MCF 10A (cell line): ENCODE data around the gene CMPK2. TPM values are rescaled to one million over a fixed set of nuclear protein-coding genes. Genes with fewer than 3 reads are reported as not detected.

Experiments used
- BruUV-seq: library from RNA; stranded (reverse); fragments of 400-500 nt; replicated peaks from 2 replicates; lab custom pipeline; 2021; lab: Mats Ljungman, UMichigan
- CTCF ChIA-PET: fragments of 300-600 bp; sonication (Branson Sonifier 250); formaldehyde crosslinking; extraction: SDS; loops from one replicate; lab custom pipeline; 2021; ENCODE audit warnings: antibody characterized with exemption, inconsistent platforms; lab: Yijun Ruan, JAX
- POLR2A ChIA-PET: fragments of 300-600, 350-650 bp; sonication (Branson Sonifier 250); formaldehyde crosslinking; extraction: SDS; loops from one replicate; lab custom pipeline; 2020; ENCODE audit warnings: antibody characterized with exemption, inconsistent platforms; lab: Yijun Ruan, JAX
- DNase-seq: peaks from one replicate; pipeline ENCODE4 v3.0.0-alpha.2; 2018; ENCODE audit not compliant: unreplicated experiment
- H3K27ac Mint-ChIP-seq: one replicate; pipeline ENCODE4 v1.8.0; 2022; ENCODE audit warnings: mild to moderate bottlenecking, low read depth, mixed read lengths; ENCODE audit not compliant: unreplicated experiment
- H3K27me3 Mint-ChIP-seq: one replicate; pipeline ENCODE4 v1.8.0; 2022; ENCODE audit warnings: mixed read lengths; ENCODE audit not compliant: insufficient read depth, unreplicated experiment
- H3K36me3 Mint-ChIP-seq: one replicate; pipeline ENCODE4 v1.8.0; 2022; ENCODE audit warnings: mild to moderate bottlenecking, moderate library complexity, mixed read lengths; ENCODE audit not compliant: insufficient read depth, unreplicated experiment
- H3K4me1 Mint-ChIP-seq: one replicate; pipeline ENCODE4 v1.8.0; 2022; ENCODE audit warnings: mixed read lengths; ENCODE audit not compliant: insufficient read depth, unreplicated experiment
- H3K4me3 Mint-ChIP-seq: one replicate; pipeline ENCODE4 v1.8.0; 2022; ENCODE audit warnings: mild to moderate bottlenecking, moderate library complexity, mixed read lengths; ENCODE audit not compliant: unreplicated experiment
- H3K9me3 Mint-ChIP-seq: one replicate; pipeline ENCODE4 v1.8.0; 2022; ENCODE audit warnings: mixed read lengths; ENCODE audit not compliant: unreplicated experiment
- intact Hi-C: fragments of 100-400 bp; cut with micrococcal nuclease; formaldehyde crosslinking; loops from 2 replicates; pipeline ENCODE4 v1.14.1; 2022
- total RNA-seq: library from RNA; stranded (reverse); gene quantifications from 2 replicates; pipeline ENCODE4 v1.2.3, GENCODE V29; 2022
- TF ChIP-seq, protein P1 (sequence below): fragments of 200-600 bp; IDR thresholded peaks from one replicate; pipeline ENCODE4 v1.8.0; 2022; ENCODE audit warnings: antibody characterized with exemption, mild to moderate bottlenecking; ENCODE audit not compliant: unreplicated experiment

Gene CMPK2
- total RNA-seq, 1 experiment from 2014 or later: 0.40 TPM

GRCh38 chr2:6855860-6856547 lies 9.7 kb downstream of the CMPK2 start:
- intact Hi-C loops: no loop called here
- no peaks in the 10 kb centered on the region for H3K27me3 Mint-ChIP-seq
- H3K9me3 Mint-ChIP-seq: peaks cover 21% of the 10 kb centered on the region
- peaks cover 6% of the 10 kb centered on the region for H3K36me3 Mint-ChIP-seq
- peaks cover 7% of the 10 kb centered on the region for H3K4me1 Mint-ChIP-seq
- H3K27ac Mint-ChIP-seq: no peak overlapping the region
- peak; percentile 50 for DNase-seq
- CTCF ChIA-PET: interaction anchor here (0.7 to 0.9 kb wide), 3 partner anchors 10 to 188 kb away, joined by 3 to 4 read pairs (median 4); partner anchors contain the start of gene CMPK2
- no peak overlapping the region for H3K4me3 Mint-ChIP-seq
- no TSS peak for BruUV-seq
- POLR2A ChIA-PET: no interaction called here
- TF ChIP-seq, protein P1, sequence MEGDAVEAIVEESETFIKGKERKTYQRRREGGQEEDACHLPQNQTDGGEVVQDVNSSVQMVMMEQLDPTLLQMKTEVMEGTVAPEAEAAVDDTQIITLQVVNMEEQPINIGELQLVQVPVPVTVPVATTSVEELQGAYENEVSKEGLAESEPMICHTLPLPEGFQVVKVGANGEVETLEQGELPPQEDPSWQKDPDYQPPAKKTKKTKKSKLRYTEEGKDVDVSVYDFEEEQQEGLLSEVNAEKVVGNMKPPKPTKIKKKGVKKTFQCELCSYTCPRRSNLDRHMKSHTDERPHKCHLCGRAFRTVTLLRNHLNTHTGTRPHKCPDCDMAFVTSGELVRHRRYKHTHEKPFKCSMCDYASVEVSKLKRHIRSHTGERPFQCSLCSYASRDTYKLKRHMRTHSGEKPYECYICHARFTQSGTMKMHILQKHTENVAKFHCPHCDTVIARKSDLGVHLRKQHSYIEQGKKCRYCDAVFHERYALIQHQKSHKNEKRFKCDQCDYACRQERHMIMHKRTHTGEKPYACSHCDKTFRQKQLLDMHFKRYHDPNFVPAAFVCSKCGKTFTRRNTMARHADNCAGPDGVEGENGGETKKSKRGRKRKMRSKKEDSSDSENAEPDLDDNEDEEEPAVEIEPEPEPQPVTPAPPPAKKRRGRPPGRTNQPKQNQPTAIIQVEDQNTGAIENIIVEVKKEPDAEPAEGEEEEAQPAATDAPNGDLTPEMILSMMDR: no peak

DNA sequence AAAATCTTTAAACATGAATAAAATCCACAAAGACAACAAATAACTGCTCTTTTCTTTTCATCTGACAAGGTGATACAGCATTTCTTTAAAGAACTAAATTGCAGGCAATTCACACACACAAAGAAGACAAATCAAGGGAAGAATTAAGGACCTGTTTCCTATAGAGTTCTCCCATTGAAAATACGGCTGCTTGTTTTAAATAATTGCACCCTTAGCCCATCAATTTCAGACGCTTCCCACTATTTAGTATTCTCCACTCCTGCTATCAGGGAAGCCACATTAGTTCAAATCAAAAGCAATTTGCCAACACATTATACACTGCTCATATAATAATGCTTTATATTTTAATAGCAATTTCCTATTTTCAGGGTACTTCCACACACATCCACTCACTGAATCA lies 11.3 kb downstream of the CMPK2 start:
- TF ChIP-seq, protein P1: no peak
- ChIA-PET CTCF (no interaction called here), POLR2A (no interaction called here)
- Mint-ChIP-seq H3K4me1 (peaks cover 7% of the 10 kb centered on the region), H3K36me3 (peaks cover 6% of the 10 kb centered on the region), H3K4me3 (no peak overlapping the region), H3K9me3 (peaks cover 14% of the 10 kb centered on the region), H3K27me3 (no peaks in the 10 kb centered on the region), H3K27ac (no peak overlapping the region)
- intact Hi-C loops: no loop called here
- BruUV-seq: no TSS peak
- no peak for DNase-seq

GRCh38 chr2:6852195-6852594 lies 13.5 kb downstream of the CMPK2 start:
- TF ChIP-seq, protein P1: no peak
- Mint-ChIP-seq H3K36me3 (peaks cover 6% of the 10 kb centered on the region), H3K9me3 (peaks cover 5% of the 10 kb centered on the region), H3K27ac (no peak overlapping the region), H3K27me3 (no peaks in the 10 kb centered on the region), H3K4me1 (peaks cover 7% of the 10 kb centered on the region), H3K4me3 (no peak overlapping the region)
- POLR2A ChIA-PET: no interaction called here
- DNase-seq: no peak
- BruUV-seq: no TSS peak
- CTCF ChIA-PET: no interaction called here
- intact Hi-C loops: no loop called here

DNA sequence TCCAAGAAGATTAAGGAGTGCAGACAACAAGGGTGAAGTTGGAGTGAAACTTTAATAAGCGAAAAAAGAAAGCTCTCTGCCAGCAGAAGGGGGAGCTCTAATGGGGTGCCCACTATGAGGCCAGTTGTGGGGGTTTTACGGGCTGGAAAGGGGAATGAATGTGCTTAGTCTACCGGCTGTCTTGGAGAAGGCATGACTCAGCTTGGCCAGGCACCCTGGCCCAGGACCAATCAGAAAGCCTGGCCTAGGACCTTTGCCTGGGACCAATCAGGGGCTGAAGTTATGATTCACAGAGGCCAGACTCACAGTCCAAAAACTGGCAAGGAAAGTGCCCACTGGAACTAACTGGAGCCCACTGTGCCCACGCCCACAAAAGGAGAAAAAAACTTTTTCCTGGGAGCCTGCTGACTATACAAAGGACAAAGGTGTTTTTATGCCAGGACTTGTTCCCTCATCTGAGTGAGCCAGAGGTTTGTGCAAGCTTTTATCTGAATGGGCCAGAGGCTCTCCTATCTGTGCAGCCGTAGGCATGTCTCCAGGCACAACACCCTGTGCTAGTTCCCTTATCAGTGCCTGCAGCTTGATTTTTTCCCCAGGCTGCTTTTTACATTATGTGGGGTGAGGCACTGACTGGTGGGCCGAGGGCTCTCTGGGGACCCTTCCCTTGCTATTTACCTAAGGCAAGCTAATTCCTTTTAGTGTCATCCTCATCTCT lies 18.6 kb downstream of the CMPK2 start:
- intact Hi-C loops: no loop called here
- H3K36me3 Mint-ChIP-seq: no peaks in the 10 kb centered on the region
- ChIA-PET CTCF (interaction anchor here (0.9 kb wide), 1 partner anchor 22 kb away, joined by 3 read pairs; no protein-coding TSS in a partner anchor), POLR2A (no interaction called here)
- H3K4me1 Mint-ChIP-seq: no peaks in the 10 kb centered on the region
- TF ChIP-seq, protein P1: no peak
- no peaks in the 10 kb centered on the region for H3K27me3 Mint-ChIP-seq
- peaks cover 17% of the 10 kb centered on the region for H3K9me3 Mint-ChIP-seq
- DNase-seq: no peak
- no peak overlapping the region for H3K27ac Mint-ChIP-seq
- H3K4me3 Mint-ChIP-seq: no peak overlapping the region
- no TSS peak for BruUV-seq
